Keratinocyte (primary cell): Measurements from ENCODE around the gene OR7G2.

Experiments used
- EZH2 ChIP-seq: IDR thresholded peaks from one replicate; pipeline ENCODE4 v1.6.1; 2012; ENCODE audit warnings: inconsistent platforms, mild to moderate bottlenecking, low read length, moderate library complexity
- TF ChIP-seq, protein P1 (sequence below), 3 experiments: IDR thresholded peaks in 1 of 3; conservative IDR thresholded peaks in 1 of 3; optimal IDR thresholded peaks in 1 of 3; 2 replicates in 2 of 3; 3 replicates in 1 of 3; pipeline versions ENCODE3 to v1.5.1; 2011; ENCODE audit warnings: low read length in 3 of 3, mild to moderate bottlenecking in 3 of 3, moderate library complexity in 2 of 3, control low read depth in 1 of 3, inconsistent platforms in 1 of 3; ENCODE audit not compliant: insufficient read depth in 2 of 3; ENCODE audit errors: extremely low read depth in 1 of 3

DNA sequence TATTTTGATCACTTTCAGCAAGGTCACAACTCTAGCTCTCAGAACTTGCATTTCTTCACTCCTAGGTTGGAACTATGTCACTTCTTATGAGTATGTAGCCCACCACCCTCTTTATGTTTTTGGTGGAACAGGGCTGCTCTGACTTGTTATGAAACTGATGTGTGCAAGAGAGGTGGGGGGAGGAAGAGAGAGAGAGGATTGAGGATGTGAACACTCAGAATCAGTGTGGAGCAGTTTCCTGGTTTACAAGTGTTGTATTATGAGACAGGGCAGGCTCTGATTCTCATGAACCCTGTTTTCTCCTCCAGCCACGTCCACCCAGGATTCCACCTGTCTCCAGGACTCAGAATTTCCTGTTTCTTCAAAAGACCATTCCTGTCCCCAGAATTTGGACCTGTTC, 49.0 kb upstream of the OR7G2 start:
- TF ChIP-seq EZH2: no peak
- TF ChIP-seq, protein P1, sequence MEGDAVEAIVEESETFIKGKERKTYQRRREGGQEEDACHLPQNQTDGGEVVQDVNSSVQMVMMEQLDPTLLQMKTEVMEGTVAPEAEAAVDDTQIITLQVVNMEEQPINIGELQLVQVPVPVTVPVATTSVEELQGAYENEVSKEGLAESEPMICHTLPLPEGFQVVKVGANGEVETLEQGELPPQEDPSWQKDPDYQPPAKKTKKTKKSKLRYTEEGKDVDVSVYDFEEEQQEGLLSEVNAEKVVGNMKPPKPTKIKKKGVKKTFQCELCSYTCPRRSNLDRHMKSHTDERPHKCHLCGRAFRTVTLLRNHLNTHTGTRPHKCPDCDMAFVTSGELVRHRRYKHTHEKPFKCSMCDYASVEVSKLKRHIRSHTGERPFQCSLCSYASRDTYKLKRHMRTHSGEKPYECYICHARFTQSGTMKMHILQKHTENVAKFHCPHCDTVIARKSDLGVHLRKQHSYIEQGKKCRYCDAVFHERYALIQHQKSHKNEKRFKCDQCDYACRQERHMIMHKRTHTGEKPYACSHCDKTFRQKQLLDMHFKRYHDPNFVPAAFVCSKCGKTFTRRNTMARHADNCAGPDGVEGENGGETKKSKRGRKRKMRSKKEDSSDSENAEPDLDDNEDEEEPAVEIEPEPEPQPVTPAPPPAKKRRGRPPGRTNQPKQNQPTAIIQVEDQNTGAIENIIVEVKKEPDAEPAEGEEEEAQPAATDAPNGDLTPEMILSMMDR (optimal IDR thresholded peaks at IDR 0.05 in 1 of 3, IDR thresholded peaks at IDR 0.05 in 1 of 3, conservative IDR thresholded peaks at IDR 0.05 in 1 of 3; ENCODE audit: extremely low read depth in 1 of 3, insufficient read depth in 2 of 3, low read length in 3 of 3): no peak
